ENCODE data around the gene GGT5.

The GGT5 gene

DNA sequence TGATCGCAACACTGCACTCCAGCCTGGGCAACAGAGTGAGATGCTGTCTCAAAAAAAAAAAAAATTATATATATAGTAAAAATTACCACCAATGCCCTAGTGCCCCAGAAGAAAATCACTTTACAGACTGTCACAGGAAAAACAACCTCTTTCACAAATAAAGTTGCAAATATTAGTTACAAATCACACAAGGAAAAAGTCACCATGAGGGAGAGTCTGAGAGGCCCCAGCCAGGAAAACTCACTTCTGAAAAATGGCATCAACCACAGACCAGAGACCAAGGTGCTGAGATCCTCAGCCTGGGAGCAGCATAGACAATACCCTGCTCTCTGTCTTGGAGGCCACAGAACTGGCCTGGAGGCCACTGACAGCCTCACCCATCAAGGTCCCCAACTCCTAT, 20.4 kb downstream of the GGT5 start:
- H3K9me3 ChIP-seq (ENCODE audit: control insufficient read depth, insufficient read depth, low read length) = no peaks in the 10 kb centered on the region
- H3K27me3 ChIP-seq (ENCODE audit: control insufficient read depth, low read length) = no peaks in the 10 kb centered on the region

GRCh38 chr22:24219750-24220149, 25.1 kb downstream of the GGT5 start:
- TF ChIP-seq, protein P1, sequence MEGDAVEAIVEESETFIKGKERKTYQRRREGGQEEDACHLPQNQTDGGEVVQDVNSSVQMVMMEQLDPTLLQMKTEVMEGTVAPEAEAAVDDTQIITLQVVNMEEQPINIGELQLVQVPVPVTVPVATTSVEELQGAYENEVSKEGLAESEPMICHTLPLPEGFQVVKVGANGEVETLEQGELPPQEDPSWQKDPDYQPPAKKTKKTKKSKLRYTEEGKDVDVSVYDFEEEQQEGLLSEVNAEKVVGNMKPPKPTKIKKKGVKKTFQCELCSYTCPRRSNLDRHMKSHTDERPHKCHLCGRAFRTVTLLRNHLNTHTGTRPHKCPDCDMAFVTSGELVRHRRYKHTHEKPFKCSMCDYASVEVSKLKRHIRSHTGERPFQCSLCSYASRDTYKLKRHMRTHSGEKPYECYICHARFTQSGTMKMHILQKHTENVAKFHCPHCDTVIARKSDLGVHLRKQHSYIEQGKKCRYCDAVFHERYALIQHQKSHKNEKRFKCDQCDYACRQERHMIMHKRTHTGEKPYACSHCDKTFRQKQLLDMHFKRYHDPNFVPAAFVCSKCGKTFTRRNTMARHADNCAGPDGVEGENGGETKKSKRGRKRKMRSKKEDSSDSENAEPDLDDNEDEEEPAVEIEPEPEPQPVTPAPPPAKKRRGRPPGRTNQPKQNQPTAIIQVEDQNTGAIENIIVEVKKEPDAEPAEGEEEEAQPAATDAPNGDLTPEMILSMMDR (IDR thresholded peaks at IDR 0.05; ENCODE audit: low read depth, low read length, poor library complexity, severe bottlenecking) = no peak
- TF ChIP-seq EZH2phosphoT487 (IDR thresholded peaks at IDR 0.05; ENCODE audit: borderline replicate concordance, low read length) = no peak
- no peak overlapping the region for H3K4me2 ChIP-seq (ENCODE audit: low read length)
- H3K9me2 ChIP-seq (replicated peaks; ENCODE audit: control insufficient read depth, low read length) = no peaks in the 10 kb centered on the region
- no peaks in the 10 kb centered on the region for H3K36me3 ChIP-seq (ENCODE audit: control insufficient read depth, low read length)
- H4K20me1 ChIP-seq (ENCODE audit: control insufficient read depth, insufficient read depth, low read depth, low read length) = no peaks in the 10 kb centered on the region
- no peak overlapping the region for H3K27ac ChIP-seq (ENCODE audit: low read depth, low read length)
- no peaks in the 10 kb centered on the region for H3K79me2 ChIP-seq (ENCODE audit: control insufficient read depth, low read length)
- H3K4me1 ChIP-seq (ENCODE audit: control insufficient read depth, low read length) = no peaks in the 10 kb centered on the region
- no peaks in the 10 kb centered on the region for H3F3A ChIP-seq (ENCODE audit: control insufficient read depth, insufficient read depth)
- H3K27me3 ChIP-seq (ENCODE audit: control insufficient read depth, low read length) = no peaks in the 10 kb centered on the region
- H3K9me3 ChIP-seq (ENCODE audit: control insufficient read depth, insufficient read depth, low read length) = no peaks in the 10 kb centered on the region
- H3K4me3 ChIP-seq (ENCODE audit: low read length) = no peak overlapping the region

More for the DNA sequence above, 20.4 kb downstream of the GGT5 start:
- Histone ChIP-seq H3F3A (ENCODE audit: control insufficient read depth, insufficient read depth) (no peaks in the 10 kb centered on the region), H3K36me3 (ENCODE audit: control insufficient read depth, low read length) (no peaks in the 10 kb centered on the region), H3K4me2 (ENCODE audit: low read length) (no peak overlapping the region), H3K4me3 (ENCODE audit: low read length) (no peak overlapping the region), H3K4me1 (ENCODE audit: control insufficient read depth, low read length) (no peaks in the 10 kb centered on the region), H3K9me2 (replicated peaks; ENCODE audit: control insufficient read depth, low read length) (no peaks in the 10 kb centered on the region), H3K27ac (ENCODE audit: low read depth, low read length) (no peak overlapping the region), H3K79me2 (ENCODE audit: control insufficient read depth, low read length) (no peaks in the 10 kb centered on the region), H4K20me1 (ENCODE audit: control insufficient read depth, insufficient read depth, low read depth, low read length) (no peaks in the 10 kb centered on the region)
- no peak for TF ChIP-seq EZH2phosphoT487 (IDR thresholded peaks at IDR 0.05; ENCODE audit: borderline replicate concordance, low read length)
- TF ChIP-seq, protein P1 (IDR thresholded peaks at IDR 0.05; ENCODE audit: low read depth, low read length, poor library complexity, severe bottlenecking) = no peak

DNA sequence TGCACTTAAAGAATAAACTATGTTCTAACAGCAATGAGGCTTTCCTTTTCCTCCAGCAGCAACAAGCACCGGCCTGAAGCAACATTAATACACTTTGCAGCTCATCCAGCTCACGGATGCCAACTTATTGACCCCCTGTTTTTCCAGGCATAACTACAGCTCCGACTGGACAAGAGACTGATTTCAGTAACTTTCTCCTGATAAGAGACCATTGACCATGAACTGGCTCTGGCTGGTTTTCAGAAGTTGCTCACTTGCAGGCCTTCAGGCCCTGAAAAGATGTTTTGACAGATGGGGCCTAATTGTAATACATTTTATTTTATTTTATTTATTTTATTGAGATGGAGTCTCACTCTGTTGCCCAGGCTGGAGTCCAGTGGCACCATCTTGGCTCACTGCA, 27.5 kb downstream of the GGT5 start:
- Histone ChIP-seq H3K4me3 (ENCODE audit: low read length) (no peak overlapping the region), H3F3A (ENCODE audit: control insufficient read depth, insufficient read depth) (no peaks in the 10 kb centered on the region), H3K4me1 (ENCODE audit: control insufficient read depth, low read length) (no peaks in the 10 kb centered on the region), H4K20me1 (ENCODE audit: control insufficient read depth, insufficient read depth, low read depth, low read length) (no peaks in the 10 kb centered on the region), H3K36me3 (ENCODE audit: control insufficient read depth, low read length) (no peaks in the 10 kb centered on the region), H3K27ac (ENCODE audit: low read depth, low read length) (no peak overlapping the region), H3K79me2 (ENCODE audit: control insufficient read depth, low read length) (no peaks in the 10 kb centered on the region), H3K9me3 (ENCODE audit: control insufficient read depth, insufficient read depth, low read length) (no peaks in the 10 kb centered on the region), H3K9me2 (replicated peaks; ENCODE audit: control insufficient read depth, low read length) (no peaks in the 10 kb centered on the region), H3K27me3 (ENCODE audit: control insufficient read depth, low read length) (no peaks in the 10 kb centered on the region), H3K4me2 (ENCODE audit: low read length) (no peak overlapping the region)
- no peak for TF ChIP-seq EZH2phosphoT487 (IDR thresholded peaks at IDR 0.05; ENCODE audit: borderline replicate concordance, low read length)
- TF ChIP-seq, protein P1 (IDR thresholded peaks at IDR 0.05; ENCODE audit: low read depth, low read length, poor library complexity, severe bottlenecking) = no peak
